ENCODE results near the gene GNB3. TPM values are rescaled to one million over a fixed set of nuclear protein-coding genes. Genes with fewer than 3 reads are reported as not detected.

GNB3 gene
- total RNA-seq, 1 donor from 2014 or later: 5.2 TPM

DNA sequence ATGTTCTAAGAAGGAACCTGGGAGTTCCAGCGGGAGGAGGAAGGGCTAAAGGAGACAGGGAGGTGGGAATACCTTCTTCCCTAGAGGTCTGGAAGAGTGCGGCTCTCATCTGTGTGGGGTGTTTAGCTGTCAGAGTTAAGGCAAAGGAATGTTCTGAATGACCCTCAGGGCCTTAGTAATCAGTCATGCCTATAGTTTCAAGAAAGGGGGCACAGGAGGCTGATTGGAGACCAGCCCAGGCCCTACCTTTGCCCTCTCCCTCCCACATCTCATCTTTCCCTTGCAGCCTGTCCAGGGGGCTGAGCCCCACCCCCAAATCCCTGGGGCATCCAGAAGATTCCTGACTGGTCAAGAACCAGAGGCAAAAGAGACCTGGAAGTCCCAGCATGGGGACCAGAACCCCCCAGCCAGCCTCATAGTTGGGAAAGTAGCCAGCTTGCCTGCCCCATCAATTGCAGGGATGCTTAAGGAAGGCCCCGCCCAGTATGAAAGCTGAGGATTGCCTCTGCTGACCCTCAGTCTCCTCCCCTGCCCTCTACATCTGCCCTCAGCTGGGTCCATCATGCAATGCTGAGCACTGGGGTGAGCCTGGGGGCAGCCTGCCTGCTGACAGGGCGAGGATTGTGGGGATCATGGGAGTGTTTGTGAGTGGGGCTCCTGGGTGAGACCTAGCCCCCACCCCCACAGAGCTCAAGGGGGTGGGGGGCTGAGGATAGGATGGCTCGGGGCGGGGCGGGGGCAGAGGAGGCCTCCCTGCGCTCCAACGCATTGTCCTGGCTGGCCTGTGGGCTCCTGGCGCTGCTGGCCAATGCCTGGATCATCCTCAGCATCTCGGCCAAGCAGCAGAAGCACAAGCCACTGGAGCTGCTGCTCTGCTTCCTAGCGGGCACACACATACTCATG is 17.3 kb upstream of the GNB3 start:
- Histone ChIP-seq H3K27me3 (no peaks in the 10 kb centered on the region), H3K4me3 (no peak overlapping the region), H3K9me3 (no peaks in the 10 kb centered on the region), H3K4me1 (peaks cover 48% of the 10 kb centered on the region), H3K27ac (no peak overlapping the region), H3K36me3 (no peaks in the 10 kb centered on the region)
- intact Hi-C loops (cut with DNase I): no loop called here
- TF ChIP-seq, protein P1, sequence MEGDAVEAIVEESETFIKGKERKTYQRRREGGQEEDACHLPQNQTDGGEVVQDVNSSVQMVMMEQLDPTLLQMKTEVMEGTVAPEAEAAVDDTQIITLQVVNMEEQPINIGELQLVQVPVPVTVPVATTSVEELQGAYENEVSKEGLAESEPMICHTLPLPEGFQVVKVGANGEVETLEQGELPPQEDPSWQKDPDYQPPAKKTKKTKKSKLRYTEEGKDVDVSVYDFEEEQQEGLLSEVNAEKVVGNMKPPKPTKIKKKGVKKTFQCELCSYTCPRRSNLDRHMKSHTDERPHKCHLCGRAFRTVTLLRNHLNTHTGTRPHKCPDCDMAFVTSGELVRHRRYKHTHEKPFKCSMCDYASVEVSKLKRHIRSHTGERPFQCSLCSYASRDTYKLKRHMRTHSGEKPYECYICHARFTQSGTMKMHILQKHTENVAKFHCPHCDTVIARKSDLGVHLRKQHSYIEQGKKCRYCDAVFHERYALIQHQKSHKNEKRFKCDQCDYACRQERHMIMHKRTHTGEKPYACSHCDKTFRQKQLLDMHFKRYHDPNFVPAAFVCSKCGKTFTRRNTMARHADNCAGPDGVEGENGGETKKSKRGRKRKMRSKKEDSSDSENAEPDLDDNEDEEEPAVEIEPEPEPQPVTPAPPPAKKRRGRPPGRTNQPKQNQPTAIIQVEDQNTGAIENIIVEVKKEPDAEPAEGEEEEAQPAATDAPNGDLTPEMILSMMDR (IDR thresholded peaks at IDR 0.05): no peak
- DNase-seq (ENCODE audit: extremely low spot score in 2 of 2): no peak

DNA sequence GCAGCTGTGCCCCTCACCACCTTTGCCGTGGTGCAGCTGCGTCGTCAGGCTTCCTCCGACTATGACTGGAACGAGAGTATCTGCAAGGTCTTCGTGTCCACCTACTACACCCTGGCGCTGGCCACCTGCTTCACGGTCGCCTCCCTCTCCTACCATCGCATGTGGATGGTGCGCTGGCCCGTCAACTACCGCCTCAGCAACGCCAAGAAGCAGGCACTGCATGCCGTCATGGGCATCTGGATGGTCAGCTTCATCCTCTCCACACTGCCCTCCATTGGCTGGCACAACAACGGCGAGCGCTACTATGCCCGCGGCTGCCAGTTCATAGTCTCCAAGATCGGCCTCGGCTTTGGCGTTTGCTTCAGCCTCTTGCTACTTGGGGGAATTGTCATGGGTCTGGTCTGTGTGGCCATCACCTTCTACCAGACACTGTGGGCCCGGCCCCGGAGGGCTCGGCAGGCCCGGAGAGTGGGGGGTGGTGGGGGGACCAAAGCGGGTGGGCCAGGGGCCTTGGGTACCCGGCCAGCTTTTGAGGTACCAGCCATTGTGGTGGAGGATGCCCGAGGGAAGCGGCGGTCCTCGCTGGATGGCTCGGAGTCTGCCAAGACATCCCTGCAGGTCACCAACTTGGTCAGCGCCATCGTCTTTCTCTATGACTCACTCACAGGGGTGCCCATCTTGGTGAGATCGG is 16.5 kb upstream of the GNB3 start:
- intact Hi-C loops (cut with DNase I): no loop called here

DNA sequence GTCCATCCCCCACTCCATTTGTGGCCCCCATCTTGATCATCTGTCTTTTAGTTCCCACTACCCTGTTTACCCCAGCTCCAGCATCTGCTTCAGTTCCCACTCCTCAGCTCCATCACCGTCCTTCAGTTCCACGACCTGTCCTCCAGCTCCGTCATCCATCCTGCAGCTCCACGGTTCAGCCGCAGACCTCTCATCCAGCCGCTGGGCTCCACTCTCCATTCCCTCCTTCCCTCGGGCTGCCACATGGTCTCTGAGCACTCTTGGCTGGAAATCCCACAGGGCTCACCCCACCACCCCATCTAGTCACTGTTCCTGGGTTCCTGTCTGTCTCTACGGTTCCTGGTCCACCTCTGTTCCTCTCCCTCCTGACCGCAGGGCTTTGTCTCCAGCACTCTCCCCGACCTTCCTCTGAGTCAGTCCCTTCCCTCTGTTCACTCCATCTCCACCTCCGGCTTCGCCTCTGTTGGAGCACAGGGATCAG is 15.8 kb upstream of the GNB3 start:
- Histone ChIP-seq H3K27me3 (no peaks in the 10 kb centered on the region), H3K4me3 (peak overlapping the region; percentile 12 to 19), H3K4me1 (peaks cover 59% of the 10 kb centered on the region), H3K27ac (no peak overlapping the region), H3K36me3 (no peaks in the 10 kb centered on the region), H3K9me3 (no peaks in the 10 kb centered on the region)
- TF ChIP-seq POLR2A (IDR thresholded peaks at IDR 0.05) (no peak), POLR2AphosphoS5 (IDR thresholded peaks at IDR 0.05; ENCODE audit: insufficient read depth in 1 of 2, low read depth in 1 of 2) (no peak)
- TF ChIP-seq, protein P1 (IDR thresholded peaks at IDR 0.05): no peak
- intact Hi-C loops (cut with DNase I): loop anchor here (5.0 kb wide), 3 partner anchors 58 to 208 kb away; partner anchors contain the start of genes MLF2 and PTMS
- DNase-seq (ENCODE audit: extremely low spot score in 2 of 2): no peak

More for the DNA sequence above, 16.5 kb upstream of the GNB3 start:
- H3K27ac ChIP-seq: no peak overlapping the region
- no peak for DNase-seq (ENCODE audit: extremely low spot score in 2 of 2)
- peaks cover 52% of the 10 kb centered on the region for H3K4me1 ChIP-seq
- H3K4me3 ChIP-seq: no peak overlapping the region
- no peaks in the 10 kb centered on the region for H3K9me3 ChIP-seq
- no peaks in the 10 kb centered on the region for H3K36me3 ChIP-seq
- no peak for TF ChIP-seq POLR2A (IDR thresholded peaks at IDR 0.05)
- H3K27me3 ChIP-seq: no peaks in the 10 kb centered on the region

DNA sequence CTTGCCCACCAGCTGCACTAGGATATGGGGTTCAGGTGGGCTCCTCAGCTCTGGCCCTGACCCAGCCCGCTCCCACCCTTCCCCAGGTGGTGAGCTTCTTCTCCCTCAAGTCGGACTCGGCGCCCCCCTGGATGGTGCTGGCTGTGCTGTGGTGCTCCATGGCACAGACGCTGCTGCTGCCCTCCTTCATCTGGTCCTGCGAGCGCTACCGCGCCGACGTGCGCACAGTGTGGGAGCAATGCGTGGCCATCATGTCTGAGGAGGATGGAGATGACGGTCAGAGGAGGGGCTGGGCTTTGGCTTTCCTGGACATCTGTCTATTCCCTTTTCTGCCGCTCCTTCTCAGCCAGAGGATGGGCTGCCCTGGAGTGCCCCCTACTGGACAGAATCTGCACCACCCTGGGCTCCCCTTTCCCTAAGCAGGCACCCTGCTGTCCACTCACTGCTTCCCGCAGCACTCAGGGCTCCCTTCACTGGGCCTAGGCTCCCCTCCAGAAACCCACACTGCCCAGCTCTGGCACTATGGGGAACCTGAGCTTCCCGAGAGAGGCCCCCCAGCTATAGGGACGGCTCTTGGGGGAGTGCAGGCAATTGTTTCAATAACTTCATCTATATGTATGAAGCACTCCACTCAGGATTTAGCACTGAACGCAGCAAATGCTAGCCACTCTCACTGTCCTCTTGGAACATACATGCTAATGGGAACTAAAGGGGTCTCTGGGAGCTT is 15.2 kb upstream of the GNB3 start:
- H3K4me1 ChIP-seq: peaks cover 62% of the 10 kb centered on the region
- H3K9me3 ChIP-seq: no peaks in the 10 kb centered on the region
- intact Hi-C loops (cut with DNase I): loop anchor here (2.0 to 5.0 kb wide), 4 partner anchors 47 to 208 kb away; partner anchors contain the start of genes MLF2 and PTMS
- peak overlapping the region; percentile 20 for H3K27ac ChIP-seq
- peak overlapping the region; percentile 12 to 19 for H3K4me3 ChIP-seq
- no peaks in the 10 kb centered on the region for H3K36me3 ChIP-seq
- no peaks in the 10 kb centered on the region for H3K27me3 ChIP-seq
- TF ChIP-seq POLR2AphosphoS5 (IDR thresholded peaks at IDR 0.05; ENCODE audit: insufficient read depth in 1 of 2, low read depth in 1 of 2): peak; percentile 46 to 65
- no peak for TF ChIP-seq POLR2A (IDR thresholded peaks at IDR 0.05)
- TF ChIP-seq, protein P1 (IDR thresholded peaks at IDR 0.05): peak; percentile 77 to 87 (median 82)
- DNase-seq (ENCODE audit: extremely low spot score in 2 of 2): no peak

DNA sequence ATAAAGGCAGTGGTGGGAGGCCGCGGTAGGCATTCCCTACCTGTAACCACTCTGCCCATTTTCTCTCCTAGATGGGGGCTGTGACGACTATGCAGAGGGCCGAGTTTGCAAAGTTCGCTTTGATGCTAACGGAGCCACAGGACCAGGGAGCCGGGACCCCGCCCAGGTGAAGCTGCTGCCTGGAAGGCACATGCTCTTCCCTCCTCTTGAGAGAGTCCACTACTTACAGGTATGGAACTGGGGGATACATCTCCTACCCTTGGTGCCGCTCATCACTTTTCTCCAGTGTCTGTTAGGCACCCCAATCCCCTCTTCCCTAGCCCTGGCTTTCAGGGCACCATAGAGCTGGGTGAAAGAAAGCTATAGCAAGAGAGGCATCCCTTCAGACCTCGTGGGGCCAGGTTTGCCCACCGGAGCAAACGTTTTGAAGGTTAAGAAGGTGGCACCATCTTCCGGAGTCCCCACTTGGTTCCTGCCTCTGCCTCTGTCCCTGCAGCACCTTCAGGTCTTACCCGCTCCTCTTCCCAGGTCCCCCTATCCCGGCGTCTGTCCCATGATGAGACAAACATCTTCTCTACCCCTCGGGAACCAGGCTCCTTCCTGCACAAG is 14.5 kb upstream of the GNB3 start:
- DNase-seq (ENCODE audit: extremely low spot score in 2 of 2): no peak
- H3K4me3 ChIP-seq: no peak overlapping the region
- no peak for TF ChIP-seq POLR2A (IDR thresholded peaks at IDR 0.05)
- TF ChIP-seq, protein P1 (IDR thresholded peaks at IDR 0.05): no peak
- TF ChIP-seq POLR2AphosphoS5 (IDR thresholded peaks at IDR 0.05; ENCODE audit: insufficient read depth in 1 of 2, low read depth in 1 of 2): no peak
- H3K9me3 ChIP-seq: no peaks in the 10 kb centered on the region
- intact Hi-C loops (cut with DNase I): loop anchor here (2.0 to 5.0 kb wide), 4 partner anchors 47 to 209 kb away; partner anchors contain the start of genes MLF2 and PTMS
- H3K4me1 ChIP-seq: peaks cover 58% of the 10 kb centered on the region
- H3K27ac ChIP-seq: peak overlapping the region; percentile 92
- no peaks in the 10 kb centered on the region for H3K36me3 ChIP-seq
- no peaks in the 10 kb centered on the region for H3K27me3 ChIP-seq
